Measurements from ENCODE around the gene NPR3.

The NPR3 gene

DNA sequence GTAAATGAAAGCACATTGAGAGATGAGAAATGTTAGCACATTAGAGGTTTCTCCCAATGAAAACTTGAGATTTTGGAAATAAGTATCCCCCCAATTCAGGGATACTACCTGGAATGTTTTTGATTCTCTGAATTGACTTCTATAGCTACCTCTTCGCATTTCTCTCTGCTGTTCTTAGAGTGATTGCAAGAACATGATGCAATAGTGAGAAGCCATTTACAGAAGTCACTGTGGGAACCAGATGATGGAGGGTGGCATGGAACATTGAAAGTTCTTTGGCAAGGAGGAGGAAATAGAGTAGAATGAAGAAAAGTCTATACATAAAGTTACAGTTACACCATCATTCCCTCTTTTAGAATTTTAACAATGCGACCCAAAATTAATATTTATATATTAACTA lies 9.2 kb downstream of the NPR3 start:
- no peak for TF ChIP-seq FOXM1 (IDR thresholded peaks at IDR 0.05; ENCODE audit: borderline replicate concordance, low read depth)
- no peak for TF ChIP-seq TEAD4 (IDR thresholded peaks at IDR 0.05)
- TF ChIP-seq EGR1 (IDR thresholded peaks at IDR 0.05), result no peak
- no peak for TF ChIP-seq TAF1 (IDR thresholded peaks at IDR 0.05; ENCODE audit: low read depth)
- TF ChIP-seq ZBTB7A (IDR thresholded peaks at IDR 0.05; ENCODE audit: low read depth), result no peak

DNA sequence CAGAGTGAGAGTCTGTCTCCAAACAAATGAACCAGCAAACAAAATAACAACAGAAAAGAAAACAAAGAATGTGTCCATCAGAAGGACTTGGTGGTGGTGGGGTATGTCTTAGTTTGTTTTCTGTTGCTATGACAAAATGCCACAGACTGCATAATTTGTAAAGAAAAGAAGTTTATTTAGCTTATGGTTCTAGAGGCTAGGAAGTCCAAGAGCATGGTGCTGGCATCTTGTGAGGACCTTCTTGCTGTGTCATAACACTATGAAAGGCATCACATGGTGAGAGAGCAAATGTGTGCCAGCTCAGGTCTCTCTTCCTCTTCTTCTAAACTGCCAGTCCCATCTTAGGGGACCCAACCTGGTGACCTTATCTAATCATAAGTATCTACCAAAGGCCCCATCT lies 10.5 kb downstream of the NPR3 start:
- no peak for TF ChIP-seq RAD21 (IDR thresholded peaks at IDR 0.05; ENCODE audit: low read depth)
- TF ChIP-seq ZBTB7A (IDR thresholded peaks at IDR 0.05; ENCODE audit: low read depth), result no peak
- no peak for TF ChIP-seq TCF12 (IDR thresholded peaks at IDR 0.05; ENCODE audit: low read depth)
- TF ChIP-seq, protein P1, sequence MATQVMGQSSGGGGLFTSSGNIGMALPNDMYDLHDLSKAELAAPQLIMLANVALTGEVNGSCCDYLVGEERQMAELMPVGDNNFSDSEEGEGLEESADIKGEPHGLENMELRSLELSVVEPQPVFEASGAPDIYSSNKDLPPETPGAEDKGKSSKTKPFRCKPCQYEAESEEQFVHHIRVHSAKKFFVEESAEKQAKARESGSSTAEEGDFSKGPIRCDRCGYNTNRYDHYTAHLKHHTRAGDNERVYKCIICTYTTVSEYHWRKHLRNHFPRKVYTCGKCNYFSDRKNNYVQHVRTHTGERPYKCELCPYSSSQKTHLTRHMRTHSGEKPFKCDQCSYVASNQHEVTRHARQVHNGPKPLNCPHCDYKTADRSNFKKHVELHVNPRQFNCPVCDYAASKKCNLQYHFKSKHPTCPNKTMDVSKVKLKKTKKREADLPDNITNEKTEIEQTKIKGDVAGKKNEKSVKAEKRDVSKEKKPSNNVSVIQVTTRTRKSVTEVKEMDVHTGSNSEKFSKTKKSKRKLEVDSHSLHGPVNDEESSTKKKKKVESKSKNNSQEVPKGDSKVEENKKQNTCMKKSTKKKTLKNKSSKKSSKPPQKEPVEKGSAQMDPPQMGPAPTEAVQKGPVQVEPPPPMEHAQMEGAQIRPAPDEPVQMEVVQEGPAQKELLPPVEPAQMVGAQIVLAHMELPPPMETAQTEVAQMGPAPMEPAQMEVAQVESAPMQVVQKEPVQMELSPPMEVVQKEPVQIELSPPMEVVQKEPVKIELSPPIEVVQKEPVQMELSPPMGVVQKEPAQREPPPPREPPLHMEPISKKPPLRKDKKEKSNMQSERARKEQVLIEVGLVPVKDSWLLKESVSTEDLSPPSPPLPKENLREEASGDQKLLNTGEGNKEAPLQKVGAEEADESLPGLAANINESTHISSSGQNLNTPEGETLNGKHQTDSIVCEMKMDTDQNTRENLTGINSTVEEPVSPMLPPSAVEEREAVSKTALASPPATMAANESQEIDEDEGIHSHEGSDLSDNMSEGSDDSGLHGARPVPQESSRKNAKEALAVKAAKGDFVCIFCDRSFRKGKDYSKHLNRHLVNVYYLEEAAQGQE (IDR thresholded peaks at IDR 0.05; ENCODE audit: low read depth), result no peak
- no peak for TF ChIP-seq CEBPB (IDR thresholded peaks at IDR 0.05)
- TF ChIP-seq FOXM1 (IDR thresholded peaks at IDR 0.05; ENCODE audit: borderline replicate concordance, low read depth), result no peak
- TF ChIP-seq YY1 (IDR thresholded peaks at IDR 0.05; ENCODE audit: low read depth), result no peak
- TF ChIP-seq, protein P2, sequence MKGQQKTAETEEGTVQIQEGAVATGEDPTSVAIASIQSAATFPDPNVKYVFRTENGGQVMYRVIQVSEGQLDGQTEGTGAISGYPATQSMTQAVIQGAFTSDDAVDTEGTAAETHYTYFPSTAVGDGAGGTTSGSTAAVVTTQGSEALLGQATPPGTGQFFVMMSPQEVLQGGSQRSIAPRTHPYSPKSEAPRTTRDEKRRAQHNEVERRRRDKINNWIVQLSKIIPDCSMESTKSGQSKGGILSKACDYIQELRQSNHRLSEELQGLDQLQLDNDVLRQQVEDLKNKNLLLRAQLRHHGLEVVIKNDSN (IDR thresholded peaks at IDR 0.05), result no peak
- TF ChIP-seq TEAD4 (IDR thresholded peaks at IDR 0.05), result no peak
- no peak for TF ChIP-seq NFIC (IDR thresholded peaks at IDR 0.05)
- no peak for TF ChIP-seq CREB1 (IDR thresholded peaks at IDR 0.05; ENCODE audit: low read depth)
- TF ChIP-seq, protein P3, sequence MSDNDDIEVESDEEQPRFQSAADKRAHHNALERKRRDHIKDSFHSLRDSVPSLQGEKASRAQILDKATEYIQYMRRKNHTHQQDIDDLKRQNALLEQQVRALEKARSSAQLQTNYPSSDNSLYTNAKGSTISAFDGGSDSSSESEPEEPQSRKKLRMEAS (IDR thresholded peaks at IDR 0.05), result no peak
- TF ChIP-seq EP300 (IDR thresholded peaks at IDR 0.05; ENCODE audit: borderline replicate concordance), result no peak
- TF ChIP-seq EGR1 (IDR thresholded peaks at IDR 0.05), result no peak
- TF ChIP-seq TAF1 (IDR thresholded peaks at IDR 0.05; ENCODE audit: low read depth), result no peak

DNA sequence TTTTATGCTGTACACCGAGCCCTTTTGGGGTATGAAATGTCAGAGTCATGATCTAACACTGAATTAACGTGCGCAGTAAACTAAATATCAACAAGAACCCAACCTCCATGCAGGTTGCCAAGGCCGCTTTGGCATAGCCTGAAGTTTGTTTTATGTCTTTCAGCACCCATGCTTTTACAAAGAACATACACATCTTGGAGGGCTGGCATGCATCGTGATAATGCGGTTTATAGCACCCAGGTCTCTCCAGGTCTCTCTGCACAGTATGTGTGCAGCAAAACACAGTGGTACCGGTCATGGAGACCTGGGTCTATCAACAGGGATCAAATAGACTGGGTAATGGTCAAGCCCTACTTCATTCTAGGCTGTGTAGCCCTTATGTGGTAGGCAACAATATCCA lies 11.8 kb downstream of the NPR3 start:
- TF ChIP-seq, protein P1 (IDR thresholded peaks at IDR 0.05; ENCODE audit: low read depth), result no peak
- TF ChIP-seq RAD21 (IDR thresholded peaks at IDR 0.05; ENCODE audit: low read depth), result no peak

DNA sequence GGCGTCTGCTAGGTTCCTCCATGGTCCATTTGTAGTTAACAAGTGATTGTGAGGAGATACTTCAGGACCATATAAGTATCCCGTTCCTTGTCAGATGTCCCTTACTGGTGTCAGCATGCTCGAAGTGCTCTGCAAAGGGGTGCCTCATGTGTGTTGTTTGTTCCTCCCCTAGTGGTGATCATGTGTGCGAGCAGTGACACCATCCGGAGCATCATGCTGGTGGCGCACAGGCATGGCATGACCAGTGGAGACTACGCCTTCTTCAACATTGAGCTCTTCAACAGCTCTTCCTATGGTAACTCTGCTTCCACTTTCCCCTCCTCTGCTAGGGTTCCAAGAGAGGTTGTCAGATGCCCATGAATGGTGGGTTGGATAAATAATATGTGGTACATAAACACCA lies 13.4 kb downstream of the NPR3 start:
- TF ChIP-seq EGR1 (IDR thresholded peaks at IDR 0.05) (no peak), CEBPB (IDR thresholded peaks at IDR 0.05) (no peak), EP300 (IDR thresholded peaks at IDR 0.05; ENCODE audit: borderline replicate concordance) (no peak), CREB1 (IDR thresholded peaks at IDR 0.05; ENCODE audit: low read depth) (no peak), TAF1 (IDR thresholded peaks at IDR 0.05; ENCODE audit: low read depth) (no peak), FOXM1 (IDR thresholded peaks at IDR 0.05; ENCODE audit: borderline replicate concordance, low read depth) (no peak), ZBTB7A (IDR thresholded peaks at IDR 0.05; ENCODE audit: low read depth) (no peak), TEAD4 (IDR thresholded peaks at IDR 0.05) (no peak), RAD21 (IDR thresholded peaks at IDR 0.05; ENCODE audit: low read depth) (no peak), TCF12 (IDR thresholded peaks at IDR 0.05; ENCODE audit: low read depth) (no peak), YY1 (IDR thresholded peaks at IDR 0.05; ENCODE audit: low read depth) (no peak)
- TF ChIP-seq, protein P3 (IDR thresholded peaks at IDR 0.05), result no peak
- TF ChIP-seq, protein P1 (IDR thresholded peaks at IDR 0.05; ENCODE audit: low read depth), result no peak

DNA sequence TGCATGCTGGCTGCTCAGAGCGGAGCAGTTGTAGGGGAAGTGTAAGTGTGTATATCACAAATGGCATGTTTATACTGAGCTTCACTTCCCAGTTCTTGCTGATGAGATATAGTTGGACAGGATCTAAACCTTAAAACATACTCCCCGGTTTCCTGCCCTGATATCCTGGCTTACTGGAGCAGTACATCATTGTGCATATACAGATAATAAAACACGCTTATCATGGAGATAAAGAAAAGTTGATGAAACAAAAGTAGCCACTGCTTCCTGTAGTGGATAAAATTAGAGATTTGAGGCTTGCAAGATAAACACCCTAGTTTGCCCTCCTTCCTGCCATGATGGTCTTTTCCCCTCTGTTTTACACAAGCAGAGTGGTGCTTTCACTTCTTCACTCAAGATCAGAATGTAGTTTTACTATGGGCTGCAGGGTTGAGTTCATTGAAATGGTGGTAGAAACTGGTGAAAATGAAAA lies 15.0 kb downstream of the NPR3 start:
- no peak for TF ChIP-seq TEAD4 (IDR thresholded peaks at IDR 0.05)
- TF ChIP-seq, protein P2 (IDR thresholded peaks at IDR 0.05), result no peak
- TF ChIP-seq, protein P1 (IDR thresholded peaks at IDR 0.05; ENCODE audit: low read depth), result no peak
- no peak for TF ChIP-seq NFIC (IDR thresholded peaks at IDR 0.05)
- TF ChIP-seq, protein P3 (IDR thresholded peaks at IDR 0.05), result no peak
- no peak for TF ChIP-seq CEBPB (IDR thresholded peaks at IDR 0.05)
- TF ChIP-seq ZBTB7A (IDR thresholded peaks at IDR 0.05; ENCODE audit: low read depth), result no peak
- no peak for TF ChIP-seq TAF1 (IDR thresholded peaks at IDR 0.05; ENCODE audit: low read depth)
- no peak for TF ChIP-seq YY1 (IDR thresholded peaks at IDR 0.05; ENCODE audit: low read depth)
- TF ChIP-seq TCF12 (IDR thresholded peaks at IDR 0.05; ENCODE audit: low read depth), result no peak
- no peak for TF ChIP-seq EGR1 (IDR thresholded peaks at IDR 0.05)
- no peak for TF ChIP-seq FOXM1 (IDR thresholded peaks at IDR 0.05; ENCODE audit: borderline replicate concordance, low read depth)
- no peak for TF ChIP-seq RAD21 (IDR thresholded peaks at IDR 0.05; ENCODE audit: low read depth)
- TF ChIP-seq EP300 (IDR thresholded peaks at IDR 0.05; ENCODE audit: borderline replicate concordance), result no peak
- TF ChIP-seq CREB1 (IDR thresholded peaks at IDR 0.05; ENCODE audit: low read depth), result no peak

Measured in Ishikawa (cell line).